ENCODE data around the gene ATXN7L2.

ATXN7L2 gene

GRCh38 chr1:109499661-109500536 lies 16.2 kb downstream of the ATXN7L2 start:
- FAIRE-seq: no peak

- FAIRE-seq: no peak
Observed at GRCh38 chr1:109500941-109501381, 17.3 kb downstream of the ATXN7L2 start.

GRCh38 chr1:109501644-109502363 lies 18.1 kb downstream of the ATXN7L2 start:
- FAIRE-seq: no peak

GRCh38 chr1:109502364-109502851 lies 18.7 kb downstream of the ATXN7L2 start:
- no peak for FAIRE-seq

GRCh38 chr1:109503935-109504334 lies 20.2 kb downstream of the ATXN7L2 start:
- no peak for FAIRE-seq

GRCh38 chr1:109504974-109505373 lies 21.3 kb downstream of the ATXN7L2 start:
- no peak for FAIRE-seq

GRCh38 chr1:109508001-109508872 lies 24.5 kb downstream of the ATXN7L2 start:
- no peak for FAIRE-seq

- FAIRE-seq: no peak
Observed at GRCh38 chr1:109508873-109509175, 25.1 kb downstream of the ATXN7L2 start.

- FAIRE-seq: no peak
Observed at GRCh38 chr1:109509176-109510134, 25.8 kb downstream of the ATXN7L2 start, which contains the start of gene AMIGO1. Gene AMIGO1, minus strand, starts transcription at chr1:109509727. Its CDS starts 815 bp downstream, at chr1:109508912.

GRCh38 chr1:109513110-109513710 lies 29.5 kb downstream of the ATXN7L2 start:
- no peak for FAIRE-seq

- no peak for FAIRE-seq
Observed at GRCh38 chr1:109514846-109515245, 31.1 kb downstream of the ATXN7L2 start.

GRCh38 chr1:109516872-109517271 lies 33.2 kb downstream of the ATXN7L2 start:
- no peak for FAIRE-seq

GRCh38 chr1:109517337-109517736 lies 33.6 kb downstream of the ATXN7L2 start:
- no peak for FAIRE-seq

GRCh38 chr1:109521002-109521951 lies 37.6 kb downstream of the ATXN7L2 start:
- FAIRE-seq: no peak

GRCh38 chr1:109522026-109522425 lies 38.3 kb downstream of the ATXN7L2 start:
- no peak for FAIRE-seq

GRCh38 chr1:109523706-109524105 lies 40.0 kb downstream of the ATXN7L2 start:
- no peak for FAIRE-seq

- FAIRE-seq: no peak
Observed at GRCh38 chr1:109527098-109527811, 43.5 kb downstream of the ATXN7L2 start.

- FAIRE-seq: no peak
Observed at GRCh38 chr1:109527846-109528695, 44.4 kb downstream of the ATXN7L2 start.

All from A204.1 (cell line).